ENCODE data around the gene AP4M1.

The AP4M1 gene

GRCh38 chr7:100119072-100119969 lies 17.9 kb downstream of the AP4M1 start, which contains the start of the genes CNPY4 and TAF6 (continued):
- TF ChIP-seq ZFP3 (tag by site-specific recombination; IDR thresholded peaks at IDR 0.05; ENCODE audit: low read depth), result no peak
- TF ChIP-seq ZBTB48 (tag by site-specific recombination; IDR thresholded peaks at IDR 0.05), result peak; percentile 96
- TF ChIP-seq ZBTB11 (tag by site-specific recombination; conservative IDR thresholded peaks at IDR 0.05; ENCODE audit: low read depth), result peak; percentile 45
- no peak for TF ChIP-seq ZNF645 (tag by site-specific recombination; IDR thresholded peaks at IDR 0.05)
- TF ChIP-seq SP2 (tag by site-specific recombination; IDR thresholded peaks at IDR 0.05), result peak; percentile 63
- TF ChIP-seq KLF17 (tag by site-specific recombination; IDR thresholded peaks at IDR 0.05), result peak; percentile 72; the same call in 1 of the 2 replicates
- peak; percentile 98 for TF ChIP-seq ZNF449 (tag by site-specific recombination; IDR thresholded peaks at IDR 0.05)
- peak; percentile 83 for TF ChIP-seq ZFHX2 (tag by site-specific recombination; conservative IDR thresholded peaks at IDR 0.05)
- TF ChIP-seq ZNF146 (tag by site-specific recombination; IDR thresholded peaks at IDR 0.05), result peak; percentile 18; the same call in 1 of the 2 replicates
- TF ChIP-seq ZNF596 (tag by site-specific recombination; IDR thresholded peaks at IDR 0.05), result no peak
- TF ChIP-seq PBX3 (CRISPR knock-in tag; IDR thresholded peaks at IDR 0.05), result no peak
- no peak for TF ChIP-seq ZNF292 (tag by site-specific recombination; IDR thresholded peaks at IDR 0.05; ENCODE audit: borderline replicate concordance, low read depth)
- TF ChIP-seq KLF10 (tag by site-specific recombination; IDR thresholded peaks at IDR 0.05), result peak; percentile 87
- no peak for TF ChIP-seq ZBTB44 (tag by site-specific recombination; IDR thresholded peaks at IDR 0.05)
- no peak for TF ChIP-seq ZNF221 (tag by site-specific recombination; IDR thresholded peaks at IDR 0.05; ENCODE audit: borderline replicate concordance)
- no peak for TF ChIP-seq ZNF621 (tag by site-specific recombination; IDR thresholded peaks at IDR 0.05)
- peak; percentile 56; the same call in 1 of the 2 replicates for TF ChIP-seq ZBTB17 (tag by site-specific recombination; IDR thresholded peaks at IDR 0.05)
- peak; percentile 33; the same call in 1 of the 2 replicates for TF ChIP-seq ZBTB21 (tag by site-specific recombination; IDR thresholded peaks at IDR 0.05)
- peak; percentile 15; the same call in 1 of the 2 replicates for TF ChIP-seq PATZ1 (tag by site-specific recombination; IDR thresholded peaks at IDR 0.05)
- no peak for TF ChIP-seq TSHZ1 (tag by site-specific recombination; IDR thresholded peaks at IDR 0.05; ENCODE audit: borderline replicate concordance)
- TF ChIP-seq ZBTB8A (tag by site-specific recombination; IDR thresholded peaks at IDR 0.05), result 0 out of 2 replicates have a peak, but pooled peaks have one; percentile 9
- peak; percentile 82 for TF ChIP-seq ZBTB20 (tag by site-specific recombination; IDR thresholded peaks at IDR 0.05)
